HepG2 (cell line): Measurements from ENCODE around the gene CHRNA5. TPM values are rescaled to one million over a fixed set of nuclear protein-coding genes. Genes with fewer than 3 reads are reported as not detected.

Source experiments
- ATAC-seq: fragments of 200-7000 bp; cut with Tn5 transposase; 3 replicates; pipeline ENCODE4 v1.9.1; 2020; ENCODE audit warnings: mild to moderate bottlenecking, moderate library complexity
- BruUV-seq: library from RNA; stranded (reverse); fragments of 400-500 nt; replicated peaks from 2 replicates; lab custom pipeline; 2021; lab: Mats Ljungman, UMichigan
- CTCF ChIA-PET: fragments of 300-600 bp; formaldehyde crosslinking; extraction: SDS; loops from one replicate; lab custom pipeline; 2021; ENCODE audit warnings: low total read pairs, inconsistent platforms, low intra/inter-chr PET ratio; lab: Yijun Ruan, JAX
- POLR2A ChIA-PET: fragments of 350-600 bp; sonication (Branson Sonifier 250); formaldehyde crosslinking; loops from one replicate; lab custom pipeline; 2020; ENCODE audit warnings: antibody characterized with exemption, inconsistent platforms; lab: Yijun Ruan, JAX
- DNase-seq: peaks from one replicate; pipeline ENCODE4 v3.0.0-alpha.2; 2015; ENCODE audit warnings: low spot score
- FAIRE-seq: peaks from 3 replicates; lab custom pipeline; 2011; peaks lifted over from hg19 to GRCh38; lab: Jason Lieb, UNC
- H2AFZ ChIP-seq: one replicate; pipeline ENCODE4 v1.6.1; 2011; ENCODE audit warnings: low read length, inconsistent platforms
- H3K27ac ChIP-seq: fragments of 300-600 bp; 3 replicates; pipeline ENCODE4 v1.8.0; 2011; ENCODE audit warnings: mixed run types, mild to moderate bottlenecking, mixed read lengths, low read length, inconsistent platforms; ENCODE audit not compliant: insufficient read depth; ENCODE audit errors: extremely low read length
- H3K27me3 ChIP-seq, 2 experiments: fragments of 200-600 bp in 1 of 2; 2 replicates in 1 of 2; 3 replicates in 1 of 2; pipeline versions ENCODE4 v1.6.0 to v1.8.0; 2011; ENCODE audit warnings: low read length in 2 of 2, mild to moderate bottlenecking in 2 of 2, moderate library complexity in 2 of 2, inconsistent platforms in 1 of 2; ENCODE audit not compliant: insufficient read depth in 2 of 2, control insufficient read depth in 1 of 2
- H3K36me3 ChIP-seq, 2 experiments: fragments of 200-600 bp in 1 of 2; replicated peaks in 1 of 2; 2 replicates in 1 of 2; 3 replicates in 1 of 2; pipeline versions ENCODE4 v1.5.1 to v1.8.0; 2011; ENCODE audit warnings: low read length in 2 of 2, inconsistent platforms in 1 of 2; ENCODE audit not compliant: insufficient read depth in 2 of 2, control insufficient read depth in 1 of 2
- H3K4me1 ChIP-seq: 2 replicates; pipeline ENCODE4 v1.5.1; 2012; ENCODE audit warnings: low read length, inconsistent platforms; ENCODE audit not compliant: insufficient read depth
- H3K4me2 ChIP-seq: 2 replicates; pipeline ENCODE4 v1.6.0; 2011; ENCODE audit warnings: low read depth, low read length, inconsistent platforms
- H3K4me3 ChIP-seq, 3 experiments: fragments of 200-600 bp in 1 of 3; sonication (generic), shearing (Covaris generic) in 1 of 3; replicated peaks in 1 of 3; 2 replicates each; pipeline ENCODE4 v1.5.1; 2011 to 2016; ENCODE audit warnings: low read length in 3 of 3, inconsistent platforms in 2 of 3, low read depth in 2 of 3, mild to moderate bottlenecking in 2 of 3, control low read depth in 1 of 3, mixed read lengths in 1 of 3; ENCODE audit not compliant: insufficient read depth in 1 of 3
- H3K79me2 ChIP-seq: one replicate; pipeline ENCODE4 v1.6.1; 2011; ENCODE audit warnings: low read length, inconsistent platforms; ENCODE audit not compliant: insufficient read depth
- H3K9ac ChIP-seq: 2 replicates; pipeline ENCODE4 v1.6.0; 2011; ENCODE audit warnings: mild to moderate bottlenecking, low read depth, low read length, inconsistent platforms; ENCODE audit not compliant: insufficient read depth
- H3K9me3 ChIP-seq: 2 replicates; pipeline ENCODE4 v1.5.1; 2012; ENCODE audit warnings: mild to moderate bottlenecking, low read length
- H4K20me1 ChIP-seq: 2 replicates; pipeline ENCODE4 v1.6.0; 2011; ENCODE audit warnings: inconsistent platforms, mild to moderate bottlenecking, low read length, moderate library complexity; ENCODE audit not compliant: insufficient read depth
- HIVEP1 ChIP-seq: sonication (generic); formaldehyde crosslinking; IDR thresholded peaks from 2 replicates; pipeline ENCODE4 v1.4.0; 2020; ENCODE audit warnings: mild to moderate bottlenecking, missing genetic modification reagents
- MZF1 ChIP-seq: sonication (generic); formaldehyde crosslinking; IDR thresholded peaks from 2 replicates; pipeline ENCODE4 v1.8.1; 2023; ENCODE audit warnings: mild to moderate bottlenecking, missing genetic modification reagents, borderline replicate concordance
- ZKSCAN5 ChIP-seq: sonication (generic); formaldehyde crosslinking; IDR thresholded peaks from 2 replicates; pipeline ENCODE4 v1.5.1; 2020; ENCODE audit warnings: mild to moderate bottlenecking, missing genetic modification reagents
- ZNF24 ChIP-seq: fragments of 450-650 bp; IDR thresholded peaks from 2 replicates; pipeline ENCODE4 v1.6.1; 2017; ENCODE audit warnings: antibody characterized with exemption, mild to moderate bottlenecking
- ZNF264 ChIP-seq: sonication (generic); formaldehyde crosslinking; IDR thresholded peaks from 2 replicates; pipeline ENCODE4 v1.4.0; 2020; ENCODE audit warnings: missing genetic modification reagents
- ZNF34 ChIP-seq: sonication (generic); formaldehyde crosslinking; IDR thresholded peaks from 2 replicates; pipeline ENCODE4 v1.4.0; 2020; ENCODE audit warnings: mild to moderate bottlenecking, missing genetic modification reagents, borderline replicate concordance
- ZNF572 ChIP-seq: sonication (generic); formaldehyde crosslinking; IDR thresholded peaks from 2 replicates; pipeline ENCODE4 v1.5.1; 2020; ENCODE audit warnings: mild to moderate bottlenecking, missing genetic modification reagents
- ZNF616 ChIP-seq: sonication (generic); formaldehyde crosslinking; IDR thresholded peaks from 2 replicates; pipeline ENCODE4 v1.5.0; 2020; ENCODE audit warnings: low read depth, mild to moderate bottlenecking, missing genetic modification reagents
- WGBS: methylation state at CpG from one replicate; pipeline ENCODE4 v1.1.6; 2017; ENCODE audit warnings: low lambda C conversion rate; 5-methylcytosine and 5-hydroxymethylcytosine counted together
- in situ Hi-C: cut with HindIII; loops from 2 replicates; pipeline ENCODE4 v1.10.0; 2017; ENCODE audit warnings: low pct_unique_long_range_greater_than_20kb; ENCODE audit not compliant: extremely low pct_ligation_motif_present
- intact Hi-C: fragments of 100-400 bp; cut with micrococcal nuclease; formaldehyde crosslinking; loops from one replicate; pipeline ENCODE4 v1.10.0; 2022; ENCODE audit not compliant: unreplicated experiment
- polyA plus RNA-seq, 8 experiments: library from polyadenylated mRNA; depleted of rRNA in 3 of 8; stranded (reverse) in 7 of 8; unstranded in 1 of 8; fragments of >200 nt; fragmentation: Illumina TruSeq in 4 of 8; extraction: Trizol in 4 of 8; gene quantifications; 2 replicates each; pipeline versions ENCODE4 v1.2.1 to v1.2.3, GENCODE V29; 2011 to 2016; ENCODE audit warnings: low read depth in 4 of 8, missing spikeins in 1 of 8, mixed read lengths in 1 of 8; ENCODE audit not compliant: insufficient read depth in 1 of 8
- total RNA-seq, 5 experiments: library from RNA; depleted of rRNA; stranded (reverse); fragments of >200 nt; fragmentation: Illumina TruSeq; extraction: Trizol; gene quantifications; 2 replicates each; pipeline ENCODE4 v1.2.3, GENCODE V29; 2016; ENCODE audit warnings: low read depth in 1 of 5
- TF ChIP-seq, protein P1 (sequence below): sonication (generic); formaldehyde crosslinking; IDR thresholded peaks from 2 replicates; pipeline ENCODE4 v1.5.0; 2020; ENCODE audit warnings: mild to moderate bottlenecking, missing genetic modification reagents
- TF ChIP-seq, protein P2 (sequence below): sonication (generic); formaldehyde crosslinking; IDR thresholded peaks from 2 replicates; pipeline ENCODE4 v1.8.1; 2023; ENCODE audit warnings: mild to moderate bottlenecking, moderate library complexity, missing genetic modification reagents
- TF ChIP-seq, protein P3 (sequence below): IDR thresholded peaks from 2 replicates; pipeline ENCODE4 v1.6.1; 2018; ENCODE audit warnings: missing genetic modification reagents
- TF ChIP-seq, protein P4 (sequence below): sonication (generic); formaldehyde crosslinking; IDR thresholded peaks from 2 replicates; pipeline ENCODE4 v1.5.0; 2020; ENCODE audit warnings: mild to moderate bottlenecking, low read depth, missing genetic modification reagents, borderline replicate concordance

Gene CHRNA5
- total and polyA plus RNA-seq, 2 of the 13 experiments (the other 11 are each of a cell fraction or from before 2014, with no cell fraction given): 3.7 to 10.5 TPM

DNA sequence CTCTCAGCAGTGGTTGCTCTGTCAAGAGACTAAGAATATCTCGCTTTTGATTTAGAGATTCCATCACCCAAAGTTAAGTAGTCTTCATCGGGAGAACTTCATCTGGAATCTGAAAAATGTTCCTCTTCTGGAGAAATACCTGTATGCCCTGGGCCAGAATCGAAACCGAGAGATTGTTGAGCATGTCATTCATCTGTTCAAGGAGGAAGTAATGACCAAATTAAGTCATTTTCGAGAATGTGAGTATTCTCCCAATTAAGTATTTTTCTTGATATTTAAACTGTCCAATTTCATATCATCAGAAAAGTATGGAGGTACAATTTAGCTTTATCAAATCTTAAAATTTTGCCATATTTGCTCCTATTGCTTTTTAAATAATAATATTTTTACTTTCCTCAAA, 38.0 kb upstream of the CHRNA5 start (continued):
- TF ChIP-seq, protein P1, sequence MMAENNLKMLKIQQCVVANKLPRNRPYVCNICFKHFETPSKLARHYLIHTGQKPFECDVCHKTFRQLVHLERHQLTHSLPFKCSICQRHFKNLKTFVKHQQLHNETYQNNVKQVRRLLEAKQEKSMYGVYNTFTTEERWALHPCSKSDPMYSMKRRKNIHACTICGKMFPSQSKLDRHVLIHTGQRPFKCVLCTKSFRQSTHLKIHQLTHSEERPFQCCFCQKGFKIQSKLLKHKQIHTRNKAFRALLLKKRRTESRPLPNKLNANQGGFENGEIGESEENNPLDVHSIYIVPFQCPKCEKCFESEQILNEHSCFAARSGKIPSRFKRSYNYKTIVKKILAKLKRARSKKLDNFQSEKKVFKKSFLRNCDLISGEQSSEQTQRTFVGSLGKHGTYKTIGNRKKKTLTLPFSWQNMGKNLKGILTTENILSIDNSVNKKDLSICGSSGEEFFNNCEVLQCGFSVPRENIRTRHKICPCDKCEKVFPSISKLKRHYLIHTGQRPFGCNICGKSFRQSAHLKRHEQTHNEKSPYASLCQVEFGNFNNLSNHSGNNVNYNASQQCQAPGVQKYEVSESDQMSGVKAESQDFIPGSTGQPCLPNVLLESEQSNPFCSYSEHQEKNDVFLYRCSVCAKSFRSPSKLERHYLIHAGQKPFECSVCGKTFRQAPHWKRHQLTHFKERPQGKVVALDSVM (CRISPR knock-in tag): no peak
- TF ChIP-seq HIVEP1 (CRISPR knock-in tag) (no peak), MZF1 (CRISPR knock-in tag) (no peak), ZNF572 (no peak)
- TF ChIP-seq, protein P2, sequence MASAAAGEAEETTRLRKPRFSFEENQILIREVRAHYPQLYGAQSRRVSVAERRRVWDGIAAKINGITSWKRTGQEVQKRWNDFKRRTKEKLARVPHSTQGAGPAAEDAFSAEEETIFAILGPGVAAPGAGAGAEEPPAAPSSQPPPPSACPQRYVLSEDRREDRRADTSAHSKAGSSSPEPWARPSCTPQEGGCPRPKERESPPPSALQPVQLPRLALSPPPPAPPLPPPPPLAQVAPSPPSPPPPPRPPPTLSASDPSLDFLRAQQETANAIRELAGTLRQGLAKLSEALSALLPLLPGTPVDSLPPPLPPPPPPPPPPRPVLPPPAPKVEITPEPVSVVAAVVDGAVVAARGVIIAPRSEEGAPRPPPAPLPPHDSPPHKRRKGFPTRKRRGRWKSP: no peak
- TF ChIP-seq, protein P3, sequence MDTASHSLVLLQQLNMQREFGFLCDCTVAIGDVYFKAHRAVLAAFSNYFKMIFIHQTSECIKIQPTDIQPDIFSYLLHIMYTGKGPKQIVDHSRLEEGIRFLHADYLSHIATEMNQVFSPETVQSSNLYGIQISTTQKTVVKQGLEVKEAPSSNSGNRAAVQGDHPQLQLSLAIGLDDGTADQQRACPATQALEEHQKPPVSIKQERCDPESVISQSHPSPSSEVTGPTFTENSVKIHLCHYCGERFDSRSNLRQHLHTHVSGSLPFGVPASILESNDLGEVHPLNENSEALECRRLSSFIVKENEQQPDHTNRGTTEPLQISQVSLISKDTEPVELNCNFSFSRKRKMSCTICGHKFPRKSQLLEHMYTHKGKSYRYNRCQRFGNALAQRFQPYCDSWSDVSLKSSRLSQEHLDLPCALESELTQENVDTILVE (CRISPR knock-in tag): no peak
- TF ChIP-seq, protein P4, sequence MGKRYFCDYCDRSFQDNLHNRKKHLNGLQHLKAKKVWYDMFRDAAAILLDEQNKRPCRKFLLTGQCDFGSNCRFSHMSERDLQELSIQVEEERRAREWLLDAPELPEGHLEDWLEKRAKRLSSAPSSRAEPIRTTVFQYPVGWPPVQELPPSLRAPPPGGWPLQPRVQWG (CRISPR knock-in tag): no peak
- TF ChIP-seq, all 625 proteins: peak for 0

DNA sequence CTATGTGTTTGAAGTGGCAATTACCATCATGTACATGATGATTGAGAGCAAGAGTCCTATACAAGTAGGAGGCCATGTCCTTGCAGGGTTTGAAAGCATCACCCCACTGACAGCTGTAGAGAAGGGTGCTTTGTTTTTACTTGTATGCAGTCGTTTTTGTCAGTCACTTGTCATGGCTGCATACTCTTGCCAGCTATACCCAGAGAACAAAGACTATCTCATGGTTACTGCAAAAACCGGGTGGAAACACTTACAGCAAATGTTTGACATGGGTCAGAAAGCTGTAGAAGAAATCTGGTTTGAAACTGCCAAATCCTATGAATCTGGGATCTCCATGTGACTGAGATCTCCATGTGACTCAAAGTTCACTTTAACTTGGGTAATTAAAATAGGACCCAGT, 32.0 kb upstream of the CHRNA5 start:
- FAIRE-seq (no peak), DNase-seq (no peak), ATAC-seq (no peak)
- Histone ChIP-seq H3K9ac (no peak overlapping the region), H3K9me3 (no peaks in the 10 kb centered on the region), H3K27ac (no peak overlapping the region), H3K36me3 (no peaks in the 10 kb centered on the region), H3K4me2 (no peak overlapping the region), H3K79me2 (no peaks in the 10 kb centered on the region), H3K4me1 (no peaks in the 10 kb centered on the region), H2AFZ (no peak overlapping the region), H3K4me3 (no peak overlapping the region), H3K27me3 (no peaks in the 10 kb centered on the region), H4K20me1 (no peaks in the 10 kb centered on the region)
- in situ Hi-C loops (no loop called here), intact Hi-C loops (no loop called here)
- BruUV-seq: no TSS peak
- no peak for TF ChIP-seq ZNF264 (CRISPR knock-in tag)
- no peak for TF ChIP-seq ZNF24
- TF ChIP-seq ZNF616 (CRISPR knock-in tag): no peak
- no peak for TF ChIP-seq ZKSCAN5 (CRISPR knock-in tag)
- TF ChIP-seq ZNF34 (CRISPR knock-in tag): no peak
- POLR2A ChIA-PET: no interaction called here
- CTCF ChIA-PET: no interaction called here
- 36% methylated on average over 2 of the region's 2 CpGs for WGBS
